Stomach smooth muscle (tissue), 2 donors: Measurements from ENCODE around the gene EEPD1.

Experiments used
- H3K27ac ChIP-seq: one replicate; pipeline ENCODE4 v1.7.0; 2013; ENCODE audit warnings: mild to moderate bottlenecking, low read length, inconsistent platforms
- H3K27me3 ChIP-seq, 2 donors: one replicate each; pipeline ENCODE4 v1.7.0; 2013; ENCODE audit warnings: low read length in 2 of 2; ENCODE audit not compliant: insufficient read depth in 2 of 2, control insufficient read depth in 1 of 2
- H3K36me3 ChIP-seq, 2 donors: one replicate each; pipeline ENCODE4 v1.7.0; 2013; ENCODE audit warnings: low read length in 2 of 2; ENCODE audit not compliant: control insufficient read depth in 2 of 2, insufficient read depth in 2 of 2
- H3K4me1 ChIP-seq: one replicate; pipeline ENCODE4 v1.7.0; 2013; ENCODE audit warnings: low read length; ENCODE audit not compliant: control insufficient read depth, insufficient read depth
- H3K4me3 ChIP-seq, 2 donors: one replicate each; pipeline ENCODE4 v1.7.0; 2013; ENCODE audit warnings: low read length in 2 of 2
- H3K9ac ChIP-seq, 2 donors: one replicate each; pipeline ENCODE4 v1.7.0; 2013; ENCODE audit warnings: low read length in 2 of 2, mild to moderate bottlenecking in 1 of 2
- H3K9me3 ChIP-seq, 2 donors: one replicate each; pipeline ENCODE4 v1.7.0; 2013; ENCODE audit warnings: low read length in 2 of 2; ENCODE audit not compliant: control insufficient read depth in 2 of 2
- donor health status: healthy.
- donor health status: Pancreatic carcinoma.

The EEPD1 gene

DNA sequence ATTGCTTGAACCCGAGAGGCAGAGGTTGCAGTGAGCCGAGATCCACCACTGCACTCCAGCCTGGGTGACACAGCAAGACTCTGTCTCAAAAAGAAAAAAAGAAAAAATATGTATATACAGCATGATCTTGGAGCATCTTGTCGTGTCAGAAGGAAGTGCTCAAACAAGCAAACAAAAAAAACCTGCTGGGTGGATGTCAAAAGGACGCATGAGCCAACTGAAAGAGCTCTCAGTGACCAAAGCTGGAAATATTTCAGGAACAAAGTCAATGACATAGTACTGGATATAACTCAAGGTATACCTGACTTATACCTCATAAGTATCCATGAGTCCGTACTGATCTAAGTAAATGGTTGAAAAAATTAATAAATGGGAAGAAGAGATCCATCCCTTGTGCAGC lies 142.0 kb downstream of the EEPD1 start:
- peaks cover 11 to 12% of the 10 kb centered on the region in 2 donors for H3K36me3 ChIP-seq
- no peaks in the 10 kb centered on the region for H3K9me3 ChIP-seq
- peaks cover 29% of the 10 kb centered on the region for H3K4me1 ChIP-seq
- H3K27ac ChIP-seq: no peak overlapping the region
- no peaks in the 10 kb centered on the region for H3K27me3 ChIP-seq
- no peak overlapping the region for H3K9ac ChIP-seq
- H3K4me3 ChIP-seq: no peak overlapping the region

- Histone ChIP-seq H3K9me3 (no peaks in the 10 kb centered on the region), H3K4me1 (peaks cover 19% of the 10 kb centered on the region), H3K9ac (no peak overlapping the region), H3K27ac (no peak overlapping the region), H3K4me3 (no peak overlapping the region), H3K36me3 (peaks cover 8 to 11% of the 10 kb centered on the region in 2 donors), H3K27me3 (no peaks in the 10 kb centered on the region)
These were observed 143.2 kb downstream of the EEPD1 start for GRCh38 chr7:36296284-36296683.

- no peaks in the 10 kb centered on the region for H3K27me3 ChIP-seq
- no peak overlapping the region for H3K4me3 ChIP-seq
- H3K4me1 ChIP-seq: peaks cover 16% of the 10 kb centered on the region
- H3K9ac ChIP-seq: no peak overlapping the region
- no peak overlapping the region for H3K27ac ChIP-seq
- no peaks in the 10 kb centered on the region for H3K9me3 ChIP-seq
- H3K36me3 ChIP-seq: peaks cover 10 to 11% of the 10 kb centered on the region in 2 donors
These were observed 144.4 kb downstream of the EEPD1 start for GRCh38 chr7:36297364-36298009.

DNA sequence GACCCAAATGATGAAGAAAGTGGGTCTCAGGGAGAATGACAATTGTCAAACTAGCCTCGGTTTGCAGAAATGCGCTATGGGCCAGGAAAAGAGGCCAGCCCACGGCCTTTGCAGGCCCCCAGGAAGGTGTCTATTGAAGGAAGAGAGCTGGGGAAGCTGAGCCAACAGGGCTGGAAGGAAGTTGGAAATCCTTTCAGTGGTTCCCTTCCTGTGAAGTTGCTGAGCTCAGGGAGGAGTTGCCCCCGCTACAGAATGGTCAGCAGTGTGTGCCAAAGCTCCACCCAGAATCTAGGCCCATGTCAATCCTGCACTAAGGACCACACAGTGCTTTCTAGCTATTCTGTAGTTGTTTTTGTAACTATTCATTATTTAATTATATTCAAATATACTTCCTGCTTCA lies 145.1 kb downstream of the EEPD1 start:
- Histone ChIP-seq H3K9ac (no peak overlapping the region), H3K4me3 (no peak overlapping the region), H3K27ac (no peak overlapping the region), H3K9me3 (no peaks in the 10 kb centered on the region), H3K27me3 (no peaks in the 10 kb centered on the region), H3K4me1 (peaks cover 22% of the 10 kb centered on the region), H3K36me3 (peaks cover 10 to 11% of the 10 kb centered on the region in 2 donors)

GRCh38 chr7:36299223-36299774 lies 146.2 kb downstream of the EEPD1 start:
- Histone ChIP-seq H3K36me3 (peaks cover 10 to 11% of the 10 kb centered on the region in 2 donors), H3K27me3 (no peaks in the 10 kb centered on the region), H3K4me1 (peaks cover 34% of the 10 kb centered on the region), H3K9me3 (no peaks in the 10 kb centered on the region), H3K9ac (no peak overlapping the region), H3K27ac (no peak overlapping the region), H3K4me3 (no peak overlapping the region)

DNA sequence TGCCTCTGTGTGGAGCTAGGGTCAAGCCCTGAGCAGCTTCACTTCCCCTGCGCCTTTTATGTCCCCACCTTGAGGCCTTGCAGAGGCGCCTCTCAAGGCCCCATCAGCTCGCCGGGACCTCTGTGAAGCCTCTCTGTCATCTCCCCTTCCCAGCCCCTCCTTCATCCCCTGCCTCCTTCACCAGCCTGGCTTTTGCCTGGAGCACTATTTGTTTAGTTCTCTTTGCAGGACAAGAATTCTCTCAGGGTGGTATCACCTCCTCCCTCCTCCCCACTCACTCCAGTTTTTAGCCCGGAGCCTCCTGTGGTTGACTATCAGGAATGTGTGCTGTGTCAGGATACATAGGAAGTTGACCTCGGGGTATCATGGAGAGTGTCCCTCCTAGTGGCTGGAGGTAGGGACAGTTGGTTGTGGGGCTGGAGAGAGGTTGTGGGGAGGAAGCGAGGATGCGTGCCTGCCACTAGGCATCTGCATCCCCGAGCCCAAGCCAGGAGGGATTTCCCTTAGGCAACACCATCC lies 146.8 kb downstream of the EEPD1 start:
- peaks cover 10 to 11% of the 10 kb centered on the region in 2 donors for H3K36me3 ChIP-seq
- no peaks in the 10 kb centered on the region for H3K27me3 ChIP-seq
- no peak overlapping the region for H3K9ac ChIP-seq
- no peak overlapping the region for H3K4me3 ChIP-seq
- H3K4me1 ChIP-seq: peaks cover 39% of the 10 kb centered on the region
- H3K27ac ChIP-seq: peak overlapping the region; percentile 31
- no peaks in the 10 kb centered on the region for H3K9me3 ChIP-seq

DNA sequence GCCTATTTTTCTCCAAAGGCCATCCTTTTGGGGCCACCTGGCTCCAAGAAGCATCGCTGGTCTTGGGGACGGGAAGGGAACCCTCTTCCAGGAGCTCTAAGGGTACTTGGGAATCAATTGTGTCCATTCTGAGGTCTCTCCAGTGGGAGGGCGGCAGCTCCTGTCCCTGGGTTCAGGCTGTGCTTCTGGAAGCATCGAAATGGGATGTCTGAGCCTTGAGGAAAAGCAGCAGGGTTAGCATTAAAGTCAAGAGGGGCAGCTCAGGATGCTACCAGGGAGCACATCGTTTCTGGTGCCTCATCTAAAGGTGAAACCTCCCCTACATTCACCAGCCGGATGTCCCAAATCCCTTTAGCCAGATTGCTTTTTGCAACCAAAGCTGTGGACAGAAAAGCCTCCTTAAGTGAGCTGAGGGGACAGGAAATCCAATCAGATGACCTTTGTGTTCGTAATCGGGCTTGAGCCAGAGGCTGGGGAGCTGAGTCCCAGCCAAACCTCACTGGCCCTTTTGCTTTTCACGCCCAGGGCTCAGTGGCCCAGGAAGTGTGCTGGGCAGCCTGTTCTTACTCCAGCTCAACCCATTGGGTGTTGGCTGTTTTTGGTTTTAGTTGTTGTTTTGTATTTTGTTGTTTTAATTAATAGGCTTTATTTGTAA lies 147.8 kb downstream of the EEPD1 start:
- H3K4me3 ChIP-seq: no peak overlapping the region
- peaks cover 39% of the 10 kb centered on the region for H3K4me1 ChIP-seq
- no peaks in the 10 kb centered on the region for H3K9me3 ChIP-seq
- H3K9ac ChIP-seq: no peak overlapping the region
- H3K27ac ChIP-seq: peak overlapping the region; percentile 31
- peaks cover 10 to 11% of the 10 kb centered on the region in 2 donors for H3K36me3 ChIP-seq
- no peaks in the 10 kb centered on the region for H3K27me3 ChIP-seq

- no peaks in the 10 kb centered on the region for H3K9me3 ChIP-seq
- peaks cover 10% of the 10 kb centered on the region in 2 donors for H3K36me3 ChIP-seq
- no peaks in the 10 kb centered on the region for H3K27me3 ChIP-seq
- no peak overlapping the region for H3K4me3 ChIP-seq
- no peak overlapping the region for H3K9ac ChIP-seq
- peak overlapping the region; percentile 80 for H3K27ac ChIP-seq
- H3K4me1 ChIP-seq: peaks cover 43% of the 10 kb centered on the region
These were observed 149.1 kb downstream of the EEPD1 start for GRCh38 chr7:36301914-36302771.

GRCh38 chr7:36303202-36304098 lies 150.4 kb downstream of the EEPD1 start:
- Histone ChIP-seq H3K9ac (peak overlapping the region; percentile 2 to 13), H3K4me3 (peak overlapping the region in 1 of 2 donors; percentile 47), H3K4me1 (peaks cover 46% of the 10 kb centered on the region)

GRCh38 chr7:36304099-36304425 lies 151.0 kb downstream of the EEPD1 start:
- H3K36me3 ChIP-seq: peaks cover 1 to 6% of the 10 kb centered on the region in 2 donors
- no peaks in the 10 kb centered on the region for H3K9me3 ChIP-seq
- peaks cover 45% of the 10 kb centered on the region for H3K4me1 ChIP-seq
- peak overlapping the region; percentile 80 for H3K27ac ChIP-seq
- peak overlapping the region in 1 of 2 donors; percentile 47 for H3K4me3 ChIP-seq
- H3K9ac ChIP-seq: no peak overlapping the region
- no peaks in the 10 kb centered on the region for H3K27me3 ChIP-seq

More at GRCh38 chr7:36303202-36304098, 150.4 kb downstream of the EEPD1 start:
- H3K27me3 ChIP-seq: no peaks in the 10 kb centered on the region
- H3K27ac ChIP-seq: peak overlapping the region; percentile 80
- peaks cover 2 to 7% of the 10 kb centered on the region in 2 donors for H3K36me3 ChIP-seq
- H3K9me3 ChIP-seq: no peaks in the 10 kb centered on the region
